ENCODE measurements around the gene NOTCH1.
"Not testable (repeated sequence)": the region's sequence is repeated elsewhere in the genome, so short reads cannot be mapped to it uniquely, and the experiment has no call there.

- not testable (repeated sequence) for TF ChIP-seq POLR2AphosphoS5 (IDR thresholded peaks at IDR 0.05; ENCODE audit: borderline replicate concordance, low read depth, low read length); EZH2 (IDR thresholded peaks at IDR 0.05); FOXP2 (optimal IDR thresholded peaks at IDR 0.05; ENCODE audit: control extremely low read depth, extremely low read length, insufficient read depth)
These were observed 13.5 kb upstream of the NOTCH1 start for GRCh38 chr9:136559371-136559770.

All from SK-N-MC (cell line).